Liver (tissue), 9 donors: ENCODE data around the gene ARHGAP8. TPM values are rescaled to one million over a fixed set of nuclear protein-coding genes. Genes with fewer than 3 reads are reported as not detected.
"Not testable (repeated sequence)": the region's sequence is repeated elsewhere in the genome, so short reads cannot be mapped to it uniquely, and the experiment has no call there.

Experiments used
- DNase-seq: peaks from one replicate; pipeline ENCODE4 v3.0.0-alpha.2; 2017; ENCODE audit warnings: low spot score
- H3K27ac ChIP-seq, 2 donors: one replicate each; pipeline ENCODE4 v1.7.0; 2013; ENCODE audit warnings: inconsistent platforms in 2 of 2, low read length in 2 of 2, control low read depth in 1 of 2, low read depth in 1 of 2, mild to moderate bottlenecking in 1 of 2
- H3K27me3 ChIP-seq, 4 donors: one replicate each; pipeline versions ENCODE4 v1.6.1 to v1.7.0; 2013; ENCODE audit warnings: low read length in 3 of 4, inconsistent platforms in 1 of 4, mild to moderate bottlenecking in 1 of 4, moderate library complexity in 1 of 4; ENCODE audit not compliant: control insufficient read depth in 4 of 4, insufficient read depth in 4 of 4
- H3K36me3 ChIP-seq, 4 donors: one replicate each; pipeline versions ENCODE4 v1.6.1 to v1.7.0; 2013; ENCODE audit warnings: low read length in 3 of 4, mild to moderate bottlenecking in 3 of 4, low read depth in 1 of 4, moderate library complexity in 1 of 4; ENCODE audit not compliant: control insufficient read depth in 4 of 4, insufficient read depth in 3 of 4
- H3K4me1 ChIP-seq, 4 donors: one replicate each; pipeline versions ENCODE4 v1.6.1 to v1.7.0; 2013; ENCODE audit warnings: low read length in 3 of 4, mild to moderate bottlenecking in 3 of 4, moderate library complexity in 1 of 4; ENCODE audit not compliant: control insufficient read depth in 4 of 4, insufficient read depth in 4 of 4
- H3K4me3 ChIP-seq, 3 donors: one replicate each; pipeline versions ENCODE4 v1.6.1 to v1.7.0; 2013; ENCODE audit warnings: low read length in 3 of 3, control low read depth in 1 of 3, low read depth in 1 of 3, mild to moderate bottlenecking in 1 of 3
- H3K9ac ChIP-seq, 2 donors: one replicate each; pipeline ENCODE4 v1.7.0; 2013; ENCODE audit warnings: low read length in 2 of 2, mild to moderate bottlenecking in 2 of 2, moderate library complexity in 2 of 2, control low read depth in 1 of 2, low read depth in 1 of 2
- H3K9me3 ChIP-seq, 4 donors: one replicate each; pipeline versions ENCODE4 v1.6.1 to v1.7.0; 2013; ENCODE audit warnings: low read length in 3 of 4; ENCODE audit not compliant: control insufficient read depth in 4 of 4
- ATF3 ChIP-seq: IDR thresholded peaks from 2 replicates; pipeline ENCODE4 v1.6.1; 2016; ENCODE audit warnings: antibody characterized with exemption
- CTCF ChIP-seq: fragments of 150-350 bp; IDR thresholded peaks from 2 replicates; pipeline ENCODE4 v1.5.1; 2017; ENCODE audit warnings: improper control_type of control experiment, low read depth, low read length; ENCODE audit not compliant: missing input control
- EGR1 ChIP-seq, 2 donors: IDR thresholded peaks; 2 replicates each; pipeline ENCODE4 v1.6.1; 2016 to 2018; ENCODE audit warnings: antibody characterized with exemption in 2 of 2, low read depth in 2 of 2
- FOXA1 ChIP-seq: IDR thresholded peaks from 2 replicates; pipeline ENCODE4 v1.6.1; 2016; ENCODE audit warnings: antibody characterized with exemption
- FOXA2 ChIP-seq: IDR thresholded peaks from 2 replicates; pipeline ENCODE4 v1.6.1; 2016; ENCODE audit warnings: antibody characterized with exemption
- GABPA ChIP-seq, 2 donors: IDR thresholded peaks in 1 of 2; conservative IDR thresholded peaks in 1 of 2; 2 replicates each; pipeline ENCODE4 v1.6.1; 2016; ENCODE audit warnings: antibody characterized with exemption in 2 of 2, mild to moderate bottlenecking in 1 of 2, moderate library complexity in 1 of 2
- HNF4A ChIP-seq, 2 donors: conservative IDR thresholded peaks; 2 replicates each; pipeline ENCODE4 v1.6.1; 2016; ENCODE audit warnings: antibody characterized with exemption in 2 of 2, mild to moderate bottlenecking in 2 of 2
- JUND ChIP-seq, 2 donors: IDR thresholded peaks; 2 replicates each; pipeline ENCODE4 v1.6.1; 2016; ENCODE audit warnings: antibody characterized with exemption in 2 of 2
- MAX ChIP-seq: IDR thresholded peaks from 2 replicates; pipeline ENCODE4 v1.6.1; 2016; ENCODE audit warnings: antibody characterized with exemption
- NR2F2 ChIP-seq: IDR thresholded peaks from 2 replicates; pipeline ENCODE4 v1.6.1; 2016; ENCODE audit warnings: antibody characterized with exemption
- RAD21 ChIP-seq, 2 donors: IDR thresholded peaks; 2 replicates each; pipeline ENCODE4 v1.6.1; 2016; ENCODE audit warnings: antibody characterized with exemption in 2 of 2, mild to moderate bottlenecking in 2 of 2
- RXRA ChIP-seq, 2 donors: IDR thresholded peaks; 2 replicates each; pipeline ENCODE4 v1.6.1; 2017 to 2018; ENCODE audit warnings: antibody characterized with exemption in 2 of 2, mild to moderate bottlenecking in 1 of 2
- TAF1 ChIP-seq: conservative IDR thresholded peaks from 2 replicates; pipeline ENCODE4 v1.6.1; 2016; ENCODE audit warnings: antibody characterized with exemption, mild to moderate bottlenecking
- YY1 ChIP-seq: IDR thresholded peaks from 2 replicates; pipeline ENCODE4 v1.6.1; 2016; ENCODE audit warnings: antibody characterized with exemption, mild to moderate bottlenecking
- ZBTB33 ChIP-seq: IDR thresholded peaks from 2 replicates; pipeline ENCODE4 v1.6.1; 2016; ENCODE audit warnings: antibody characterized with exemption
- WGBS: extraction: QIAGEN DNeasy Blood & Tissue Kit; methylation state at CpG from one replicate; pipeline ENCODE4 v1.1.7; 2013; 5-methylcytosine and 5-hydroxymethylcytosine counted together
- polyA plus RNA-seq, 2 donors: library from polyadenylated mRNA; stranded (reverse) in 1 of 2; unstranded in 1 of 2; fragments of 200-250 nt in 1 of 2; fragments of >200 nt in 1 of 2; fragmentation: Nextera tagmentation in 1 of 2; extraction: Ambion mirVana in 1 of 2; gene quantifications; one replicate each; pipeline versions ENCODE4 v1.2.1 to v1.2.3, GENCODE V29; 2013 to 2015
- total RNA-seq, 2 donors: library from RNA; depleted of rRNA; stranded (reverse); fragments of >200 nt; gene quantifications; one replicate each; pipeline ENCODE4 v1.2.3, GENCODE V29; 2014
- donor health status: healthy.
- donor health status: healthy.
- donor health status: healthy.
- donor health status: healthy.
- donor health status: healthy.

The ARHGAP8 gene
- total and polyA plus RNA-seq, 4 donors: 0.58 to 1.8 (median 1.1) TPM

- WGBS: 41% methylated on average over 14 of the region's 14 CpGs
- DNase-seq: no peak
- Histone ChIP-seq H3K9me3 (no peaks in the 10 kb centered on the region), H3K27me3 (no peaks in the 10 kb centered on the region), H3K27ac (no peak overlapping the region), H3K4me3 (no peak overlapping the region), H3K4me1 (peaks cover 0 to 5% (median 2%) of the 10 kb centered on the region in 4 donors), H3K36me3 (no peaks in the 10 kb centered on the region), H3K9ac (no peak overlapping the region)
- TF ChIP-seq MAX (no peak), TAF1 (no peak)
Measured at GRCh38 chr22:44738347-44738715, 14.0 kb upstream of the ARHGAP8 start.

- H3K9ac ChIP-seq: no peak overlapping the region
- H3K36me3 ChIP-seq: no peaks in the 10 kb centered on the region
- H3K27ac ChIP-seq: no peak overlapping the region
- 78% methylated on average over 5 of the region's 5 CpGs for WGBS
- no peaks in the 10 kb centered on the region for H3K9me3 ChIP-seq
- H3K4me1 ChIP-seq: peaks cover 0 to 5% (median 2%) of the 10 kb centered on the region in 4 donors
- no peak overlapping the region for H3K4me3 ChIP-seq
- TF ChIP-seq JUND (IDR thresholded peaks at IDR 0.05) (no peak), TAF1 (no peak), NR2F2 (no peak), YY1 (no peak), FOXA2 (no peak), ATF3 (no peak), EGR1 (IDR thresholded peaks at IDR 0.05; ENCODE audit: low read depth in 2 of 2) (no peak), CTCF (no peak), FOXA1 (no peak), GABPA (IDR thresholded peaks at IDR 0.05 in 1 of 2, conservative IDR thresholded peaks at IDR 0.05 in 1 of 2) (no peak)
- H3K27me3 ChIP-seq: no peaks in the 10 kb centered on the region
- no peak for DNase-seq
Measured at GRCh38 chr22:44739024-44739423, 13.4 kb upstream of the ARHGAP8 start.

GRCh38 chr22:44739666-44740065 lies 12.7 kb upstream of the ARHGAP8 start:
- not testable (repeated sequence) for H3K9me3 ChIP-seq, H3K27ac ChIP-seq, H3K4me3 ChIP-seq, H3K9ac ChIP-seq, H3K27me3 ChIP-seq, H3K4me1 ChIP-seq, DNase-seq, H3K36me3 ChIP-seq
- WGBS: 67% methylated on average over 10 of the region's 10 CpGs

- Histone ChIP-seq H3K9ac (no peak overlapping the region), H3K4me3 (no peak overlapping the region), H3K9me3 (no peaks in the 10 kb centered on the region), H3K36me3 (no peaks in the 10 kb centered on the region), H3K4me1 (peaks cover 0 to 5% (median 2%) of the 10 kb centered on the region in 4 donors), H3K27ac (no peak overlapping the region), H3K27me3 (no peaks in the 10 kb centered on the region)
- TF ChIP-seq RAD21 (IDR thresholded peaks at IDR 0.05) (no peak), NR2F2 (no peak), FOXA2 (no peak), JUND (IDR thresholded peaks at IDR 0.05) (no peak), HNF4A (conservative IDR thresholded peaks at IDR 0.05) (no peak), RXRA (IDR thresholded peaks at IDR 0.05) (no peak), ZBTB33 (no peak)
- no peak for DNase-seq
- WGBS: 89% methylated on average over 17 of the region's 17 CpGs
Measured at GRCh38 chr22:44740307-44740706, 12.1 kb upstream of the ARHGAP8 start.
